Neural cell (in vitro differentiated cells): ENCODE measurements around the gene MFF. TPM values are rescaled to one million over a fixed set of nuclear protein-coding genes. Genes with fewer than 3 reads are reported as not detected.

Experiments used
- H2AFZ ChIP-seq: fragments of 200-600, 300-800 bp; sonication (generic), shearing (Covaris generic); 2 replicates; pipeline ENCODE4 v1.6.0; 2014; ENCODE audit warnings: low read depth, mild to moderate bottlenecking, antibody characterized with exemption, low read length, moderate library complexity
- H3F3A ChIP-seq: fragments of 200-600 bp; shearing (Covaris generic); 2 replicates; pipeline ENCODE4 v1.6.1; 2016; ENCODE audit warnings: mild to moderate bottlenecking, moderate library complexity, mixed read lengths, antibody characterized with exemption, low read length; ENCODE audit not compliant: insufficient read depth, poor library complexity, severe bottlenecking
- H3K27ac ChIP-seq: fragments of 200-600, 300-800 bp; sonication (generic), shearing (Covaris generic); 2 replicates; pipeline ENCODE4 v1.5.1; 2014; ENCODE audit warnings: mild to moderate bottlenecking, low read length, moderate library complexity
- H3K27me3 ChIP-seq: fragments of 300-800, 200-600 bp; sonication (generic), shearing (Covaris generic); 2 replicates; pipeline ENCODE4 v1.6.0; 2014; ENCODE audit warnings: mild to moderate bottlenecking, low read depth, low read length, moderate library complexity; ENCODE audit not compliant: insufficient read depth
- H3K36me3 ChIP-seq: fragments of 300-800, 200-600 bp; sonication (generic), shearing (Covaris generic); 2 replicates; pipeline ENCODE4 v1.5.1; 2014; ENCODE audit warnings: mild to moderate bottlenecking, antibody characterized with exemption, low read length, moderate library complexity; ENCODE audit not compliant: insufficient read depth
- H3K4me2 ChIP-seq: fragments of 300-800, 200-600 bp; sonication (generic), shearing (Covaris generic); 2 replicates; pipeline ENCODE4 v1.6.0; 2014; ENCODE audit warnings: mild to moderate bottlenecking, low read length
- H3K4me3 ChIP-seq: fragments of 300-800, 200-600 bp; sonication (generic), shearing (Covaris generic); 2 replicates; pipeline ENCODE4 v1.5.1; 2014; ENCODE audit warnings: mild to moderate bottlenecking, low read length, moderate library complexity
- H3K79me2 ChIP-seq: fragments of 200-600 bp; shearing (Covaris generic); replicated peaks from 2 replicates; pipeline ENCODE4 v1.6.0; 2014; ENCODE audit warnings: mild to moderate bottlenecking, low read length, moderate library complexity; ENCODE audit not compliant: insufficient read depth
- H3K9ac ChIP-seq: fragments of 300-800, 200-600 bp; sonication (generic), shearing (Covaris generic); 2 replicates; pipeline ENCODE4 v1.6.1; 2016; ENCODE audit warnings: mild to moderate bottlenecking, low read length, mixed read lengths
- H3K9me2 ChIP-seq: fragments of 200-600 bp; shearing (Covaris generic); 2 replicates; pipeline ENCODE4 v1.6.1; 2016; ENCODE audit warnings: mild to moderate bottlenecking, low read length, mixed read lengths; ENCODE audit not compliant: insufficient read depth
- H3K9me3 ChIP-seq: fragments of 200-600, 300-800 bp; sonication (generic), shearing (Covaris generic); 2 replicates; pipeline ENCODE4 v1.6.1; 2016; ENCODE audit warnings: mild to moderate bottlenecking, mixed run types, low read length, moderate library complexity, mixed read lengths
- H4K20me1 ChIP-seq: fragments of 200-600 bp; shearing (Covaris generic); 2 replicates; pipeline ENCODE4 v1.6.1; 2016; ENCODE audit warnings: mild to moderate bottlenecking, mixed run types; ENCODE audit not compliant: insufficient read depth
- EP300 ChIP-seq: fragments of 450-650 bp; conservative IDR thresholded peaks from 2 replicates; pipeline ENCODE4 v1.6.1; 2014; ENCODE audit warnings: antibody characterized with exemption, mild to moderate bottlenecking, moderate library complexity; ENCODE audit not compliant: poor library complexity, severe bottlenecking
- EZH2 ChIP-seq: fragments of 200-600, 300-800 bp; shearing (Covaris generic), sonication (generic); IDR thresholded peaks from 2 replicates; pipeline ENCODE4 v1.6.1; 2014; ENCODE audit warnings: antibody characterized with exemption, low read length, borderline replicate concordance, mild to moderate bottlenecking; ENCODE audit not compliant: insufficient read depth, poor library complexity, severe bottlenecking
- MXI1 ChIP-seq: fragments of 450-650 bp; conservative IDR thresholded peaks from 2 replicates; pipeline ENCODE4 v1.6.1; 2014; ENCODE audit warnings: antibody characterized with exemption, mild to moderate bottlenecking; ENCODE audit not compliant: poor library complexity, severe bottlenecking
- POLR2AphosphoS5 ChIP-seq: IDR thresholded peaks from 2 replicates; pipeline ENCODE4 v1.6.1; 2012
- RAD21 ChIP-seq: fragments of 450-650 bp; conservative IDR thresholded peaks from 2 replicates; pipeline ENCODE4 v1.6.1; 2014; ENCODE audit warnings: antibody characterized with exemption, mild to moderate bottlenecking, moderate library complexity
- SMC3 ChIP-seq: fragments of 450-650 bp; conservative IDR thresholded peaks from 2 replicates; pipeline ENCODE4 v1.6.1; 2014; ENCODE audit warnings: antibody characterized with exemption, mild to moderate bottlenecking, moderate library complexity; ENCODE audit not compliant: poor library complexity
- TAF1 ChIP-seq: IDR thresholded peaks from 2 replicates; pipeline ENCODE4 v1.6.1; 2012; ENCODE audit warnings: low read depth
- polyA plus RNA-seq: library from polyadenylated mRNA; depleted of rRNA; stranded (reverse); fragments of >200 nt; gene quantifications from 2 replicates; pipeline ENCODE4 v1.2.3, GENCODE V29; 2014
- TF ChIP-seq, protein P1 (sequence below): fragments of 450-650 bp; IDR thresholded peaks from 2 replicates; pipeline ENCODE4 v1.5.1; 2014; ENCODE audit warnings: antibody characterized with exemption, mild to moderate bottlenecking, moderate library complexity; ENCODE audit not compliant: poor library complexity, severe bottlenecking
- TF ChIP-seq, protein P2 (sequence below): IDR thresholded peaks from 2 replicates; pipeline ENCODE4 v1.6.1; 2012; ENCODE audit warnings: borderline replicate concordance

The MFF gene
- polyA plus RNA-seq, 1 donor from 2014 or later, result 192 TPM

DNA sequence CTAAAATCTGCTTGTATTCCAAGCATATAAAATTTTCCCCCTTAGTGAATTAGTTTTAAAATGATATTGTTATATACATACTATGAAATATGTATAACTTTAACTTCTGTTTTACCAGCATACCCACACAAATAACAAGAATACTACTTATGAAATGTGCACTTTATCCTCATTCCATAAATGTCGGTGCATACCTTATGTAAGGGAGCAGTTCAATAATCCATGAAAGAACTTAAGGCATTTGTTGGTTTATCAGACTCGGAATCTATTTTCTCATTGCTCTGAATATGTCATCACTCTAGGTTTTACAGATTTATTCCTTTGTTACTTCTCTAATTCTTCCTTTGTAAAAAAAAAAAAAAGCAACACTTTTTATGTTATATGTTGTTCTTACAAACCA is 12.5 kb upstream of the MFF start:
- no peaks in the 10 kb centered on the region for H3K9me2 ChIP-seq
- no peaks in the 10 kb centered on the region for H3K27me3 ChIP-seq
- H3K4me3 ChIP-seq, result no peak overlapping the region
- H3F3A ChIP-seq, result no peaks in the 10 kb centered on the region
- H3K4me2 ChIP-seq, result no peak overlapping the region
- H3K79me2 ChIP-seq, result no peaks in the 10 kb centered on the region
- H3K36me3 ChIP-seq, result no peaks in the 10 kb centered on the region
- TF ChIP-seq, protein P1, sequence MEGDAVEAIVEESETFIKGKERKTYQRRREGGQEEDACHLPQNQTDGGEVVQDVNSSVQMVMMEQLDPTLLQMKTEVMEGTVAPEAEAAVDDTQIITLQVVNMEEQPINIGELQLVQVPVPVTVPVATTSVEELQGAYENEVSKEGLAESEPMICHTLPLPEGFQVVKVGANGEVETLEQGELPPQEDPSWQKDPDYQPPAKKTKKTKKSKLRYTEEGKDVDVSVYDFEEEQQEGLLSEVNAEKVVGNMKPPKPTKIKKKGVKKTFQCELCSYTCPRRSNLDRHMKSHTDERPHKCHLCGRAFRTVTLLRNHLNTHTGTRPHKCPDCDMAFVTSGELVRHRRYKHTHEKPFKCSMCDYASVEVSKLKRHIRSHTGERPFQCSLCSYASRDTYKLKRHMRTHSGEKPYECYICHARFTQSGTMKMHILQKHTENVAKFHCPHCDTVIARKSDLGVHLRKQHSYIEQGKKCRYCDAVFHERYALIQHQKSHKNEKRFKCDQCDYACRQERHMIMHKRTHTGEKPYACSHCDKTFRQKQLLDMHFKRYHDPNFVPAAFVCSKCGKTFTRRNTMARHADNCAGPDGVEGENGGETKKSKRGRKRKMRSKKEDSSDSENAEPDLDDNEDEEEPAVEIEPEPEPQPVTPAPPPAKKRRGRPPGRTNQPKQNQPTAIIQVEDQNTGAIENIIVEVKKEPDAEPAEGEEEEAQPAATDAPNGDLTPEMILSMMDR, result no peak
- TF ChIP-seq POLR2AphosphoS5, result no peak
- no peak for TF ChIP-seq SMC3
- no peak for TF ChIP-seq RAD21
- TF ChIP-seq, protein P2, sequence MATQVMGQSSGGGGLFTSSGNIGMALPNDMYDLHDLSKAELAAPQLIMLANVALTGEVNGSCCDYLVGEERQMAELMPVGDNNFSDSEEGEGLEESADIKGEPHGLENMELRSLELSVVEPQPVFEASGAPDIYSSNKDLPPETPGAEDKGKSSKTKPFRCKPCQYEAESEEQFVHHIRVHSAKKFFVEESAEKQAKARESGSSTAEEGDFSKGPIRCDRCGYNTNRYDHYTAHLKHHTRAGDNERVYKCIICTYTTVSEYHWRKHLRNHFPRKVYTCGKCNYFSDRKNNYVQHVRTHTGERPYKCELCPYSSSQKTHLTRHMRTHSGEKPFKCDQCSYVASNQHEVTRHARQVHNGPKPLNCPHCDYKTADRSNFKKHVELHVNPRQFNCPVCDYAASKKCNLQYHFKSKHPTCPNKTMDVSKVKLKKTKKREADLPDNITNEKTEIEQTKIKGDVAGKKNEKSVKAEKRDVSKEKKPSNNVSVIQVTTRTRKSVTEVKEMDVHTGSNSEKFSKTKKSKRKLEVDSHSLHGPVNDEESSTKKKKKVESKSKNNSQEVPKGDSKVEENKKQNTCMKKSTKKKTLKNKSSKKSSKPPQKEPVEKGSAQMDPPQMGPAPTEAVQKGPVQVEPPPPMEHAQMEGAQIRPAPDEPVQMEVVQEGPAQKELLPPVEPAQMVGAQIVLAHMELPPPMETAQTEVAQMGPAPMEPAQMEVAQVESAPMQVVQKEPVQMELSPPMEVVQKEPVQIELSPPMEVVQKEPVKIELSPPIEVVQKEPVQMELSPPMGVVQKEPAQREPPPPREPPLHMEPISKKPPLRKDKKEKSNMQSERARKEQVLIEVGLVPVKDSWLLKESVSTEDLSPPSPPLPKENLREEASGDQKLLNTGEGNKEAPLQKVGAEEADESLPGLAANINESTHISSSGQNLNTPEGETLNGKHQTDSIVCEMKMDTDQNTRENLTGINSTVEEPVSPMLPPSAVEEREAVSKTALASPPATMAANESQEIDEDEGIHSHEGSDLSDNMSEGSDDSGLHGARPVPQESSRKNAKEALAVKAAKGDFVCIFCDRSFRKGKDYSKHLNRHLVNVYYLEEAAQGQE, result no peak
- no peak for TF ChIP-seq MXI1
- TF ChIP-seq TAF1, result no peak
- no peak for TF ChIP-seq EP300
- no peak for TF ChIP-seq EZH2
- H2AFZ ChIP-seq, result no peak overlapping the region
- H4K20me1 ChIP-seq, result no peaks in the 10 kb centered on the region
- H3K9me3 ChIP-seq, result no peaks in the 10 kb centered on the region
- no peak overlapping the region for H3K27ac ChIP-seq
- no peak overlapping the region for H3K9ac ChIP-seq

DNA sequence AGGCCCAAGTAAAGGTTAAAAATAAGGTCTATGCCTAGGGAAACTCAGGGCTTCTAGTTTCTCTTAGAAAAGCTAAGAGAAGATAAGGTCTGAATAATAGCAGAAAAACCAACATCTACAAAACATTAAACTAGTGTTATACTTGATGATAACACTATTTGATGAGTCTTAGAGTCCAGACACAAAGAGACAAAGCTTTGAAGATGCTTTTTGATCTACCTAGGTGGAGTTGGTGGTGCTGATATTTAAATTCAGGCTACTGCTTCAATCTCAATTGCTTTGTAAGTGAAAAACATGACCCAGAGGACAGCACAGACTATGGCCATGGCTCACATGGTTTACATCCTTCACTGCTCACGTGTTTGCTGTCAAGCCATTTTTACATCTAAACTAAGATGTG is 11.7 kb upstream of the MFF start:
- TF ChIP-seq TAF1 (no peak), MXI1 (no peak)

DNA sequence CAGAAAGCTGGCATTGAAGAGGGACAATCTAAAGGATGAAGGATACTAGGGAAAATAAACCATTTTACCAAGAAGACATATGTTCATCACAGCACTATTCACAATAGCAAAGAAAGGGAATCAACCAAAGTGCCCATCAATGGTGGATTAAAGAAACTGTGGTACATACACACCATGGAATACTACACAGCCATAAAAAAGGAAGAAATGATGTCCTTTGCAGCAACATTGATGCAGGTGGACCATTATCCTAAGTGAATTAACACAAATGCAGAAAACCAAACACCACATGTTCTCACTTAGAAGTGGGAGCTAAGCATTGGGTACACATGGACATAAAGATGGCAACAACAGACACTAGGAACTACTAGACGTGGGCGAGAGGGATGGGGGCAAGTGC is 7.2 kb upstream of the MFF start:
- no peak overlapping the region for H3K4me2 ChIP-seq
- H3K9me2 ChIP-seq, result no peaks in the 10 kb centered on the region
- no peaks in the 10 kb centered on the region for H3K79me2 ChIP-seq
- no peak overlapping the region for H3K27ac ChIP-seq
- TF ChIP-seq RAD21 (no peak), TAF1 (no peak), EP300 (no peak), EZH2 (no peak)
- TF ChIP-seq, protein P1, result no peak
- no peak overlapping the region for H3K4me3 ChIP-seq
- no peak overlapping the region for H3K9ac ChIP-seq
- no peaks in the 10 kb centered on the region for H3K9me3 ChIP-seq
- H4K20me1 ChIP-seq, result no peaks in the 10 kb centered on the region
- H3F3A ChIP-seq, result no peaks in the 10 kb centered on the region
- no peaks in the 10 kb centered on the region for H3K27me3 ChIP-seq
- H2AFZ ChIP-seq, result no peak overlapping the region
- H3K36me3 ChIP-seq, result no peaks in the 10 kb centered on the region

More for the DNA sequence above, 11.7 kb upstream of the MFF start:
- Histone ChIP-seq H3K9me3 (no peaks in the 10 kb centered on the region), H3K9ac (no peak overlapping the region), H3K4me2 (no peak overlapping the region), H4K20me1 (no peaks in the 10 kb centered on the region), H3K4me3 (no peak overlapping the region), H2AFZ (no peak overlapping the region), H3K27me3 (no peaks in the 10 kb centered on the region), H3K36me3 (no peaks in the 10 kb centered on the region), H3F3A (no peaks in the 10 kb centered on the region), H3K27ac (no peak overlapping the region), H3K79me2 (no peaks in the 10 kb centered on the region), H3K9me2 (no peaks in the 10 kb centered on the region)
